Right renal pelvis (tissue), 4 donors: Measurements from ENCODE around the gene ZNF33A. TPM values are rescaled to one million over a fixed set of nuclear protein-coding genes. Genes with fewer than 3 reads are reported as not detected.
"Not testable (repeated sequence)": the region's sequence is repeated elsewhere in the genome, so short reads cannot be mapped to it uniquely, and the experiment has no call there.

ENCODE experiments used
- DNase-seq, 4 donors: peaks; one replicate each; pipeline ENCODE4 v3.0.0-alpha.2; 2013; ENCODE audit warnings: low read depth in 4 of 4, low spot score in 3 of 4, missing footprints in 1 of 4
- polyA plus RNA-seq, 4 donors: library from polyadenylated mRNA; unstranded; fragments of 120-200 nt; gene quantifications; one replicate each; pipeline ENCODE4 v1.2.1, GENCODE V29; 2013; ENCODE audit not compliant: insufficient read length in 4 of 4

The ZNF33A gene
- 10 to 100 TPM; 36.3 to 52.1 (median 48.3) TPM for polyA plus RNA-seq

DNA sequence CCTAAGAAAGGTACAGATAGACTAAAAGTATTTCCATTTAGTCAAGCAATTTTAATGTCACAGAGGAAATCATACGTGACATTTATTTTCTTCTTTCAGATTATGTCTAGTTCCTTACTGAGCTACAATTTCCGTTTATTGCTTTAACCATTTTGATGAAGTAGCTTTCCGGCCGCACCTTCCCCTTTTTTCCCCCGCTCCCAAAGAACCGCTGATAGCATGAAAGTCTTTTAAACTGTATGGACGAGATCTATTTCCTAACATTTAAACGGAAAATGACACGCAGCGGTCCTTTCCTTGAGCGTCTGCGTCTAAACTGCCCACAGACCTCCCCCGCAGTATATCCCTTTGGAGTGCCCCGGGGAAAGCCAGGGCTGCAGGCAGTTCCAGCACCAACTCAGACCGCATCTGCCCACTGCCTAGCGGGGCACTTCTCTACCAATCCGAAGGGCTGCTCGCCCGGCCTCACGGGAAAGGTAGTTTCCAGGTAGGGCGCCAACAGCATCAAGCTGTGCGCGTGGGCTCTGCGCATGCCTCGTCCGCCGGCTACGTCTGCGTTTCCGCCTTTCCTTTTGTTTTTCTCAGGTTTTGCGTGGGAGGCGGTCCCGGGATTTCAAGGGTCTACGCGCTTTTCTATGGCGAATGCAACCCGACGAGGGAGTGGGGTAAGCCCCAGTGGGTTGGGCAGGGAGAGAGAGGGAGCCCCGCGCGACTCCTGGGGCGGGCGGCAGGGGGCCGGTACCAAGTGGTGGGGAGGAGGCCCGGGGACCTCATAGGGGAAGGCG is at the start of gene ZNF33A:
ZNF33A (plus strand) TSS at position 557 of the 785 bp plus-strand sequence. CDS start 1,667 bp downstream, outside the sequence.
- peak; percentile 82 to 87 (median 84) for DNase-seq

GRCh38 chr10:37965006-37965405 is 45.5 kb upstream of the ZNF33A start:
- no peak for DNase-seq

DNA sequence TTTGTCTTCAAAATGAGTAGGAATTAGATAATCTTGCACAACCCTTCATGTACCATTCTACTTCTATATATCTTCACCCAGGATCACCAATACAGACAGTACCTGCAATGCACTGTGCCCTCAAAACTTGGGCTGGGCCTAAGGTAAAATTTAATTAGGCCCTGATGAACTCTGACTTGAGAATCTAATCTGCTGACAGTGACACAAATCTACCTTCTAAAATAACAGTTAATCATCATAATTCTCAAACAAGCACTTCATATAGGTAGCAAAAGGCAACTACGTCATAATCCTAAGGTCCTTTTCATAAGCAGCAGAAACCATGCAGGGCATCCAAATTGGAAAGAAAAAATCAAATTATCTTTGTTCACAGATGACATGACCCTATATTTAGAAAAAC is 38.1 kb upstream of the ZNF33A start:
- no peak for DNase-seq

DNA sequence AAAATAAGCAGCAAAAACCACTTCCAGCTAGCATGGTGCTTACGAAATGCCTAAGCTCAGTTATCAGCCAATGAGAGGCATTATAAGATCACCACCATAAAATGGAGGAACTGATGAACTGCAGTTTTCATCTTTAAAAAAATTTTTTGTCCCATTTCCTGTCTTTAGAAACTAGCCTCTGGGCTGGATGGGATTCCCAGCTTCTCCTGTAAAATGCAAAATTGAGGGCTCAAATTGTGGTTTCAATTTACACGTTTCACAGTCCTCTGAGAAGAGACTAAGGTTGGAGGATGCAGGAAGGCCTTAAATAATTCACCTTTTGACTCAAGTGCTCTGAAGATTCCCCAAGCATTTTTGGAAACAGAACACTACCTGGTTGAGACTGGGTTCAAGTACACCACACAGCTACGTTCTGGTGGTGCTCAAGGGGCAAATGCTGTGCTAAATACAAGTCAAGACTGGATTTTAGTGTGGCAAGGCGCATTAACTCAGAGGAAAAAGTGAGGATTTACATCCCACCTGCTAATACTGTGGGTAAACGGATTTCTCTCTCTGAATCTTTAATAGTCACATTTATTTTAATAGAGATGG is 35.0 kb upstream of the ZNF33A start:
- peak in 2 of 4 donors; percentile 16 to 34 for DNase-seq

DNA sequence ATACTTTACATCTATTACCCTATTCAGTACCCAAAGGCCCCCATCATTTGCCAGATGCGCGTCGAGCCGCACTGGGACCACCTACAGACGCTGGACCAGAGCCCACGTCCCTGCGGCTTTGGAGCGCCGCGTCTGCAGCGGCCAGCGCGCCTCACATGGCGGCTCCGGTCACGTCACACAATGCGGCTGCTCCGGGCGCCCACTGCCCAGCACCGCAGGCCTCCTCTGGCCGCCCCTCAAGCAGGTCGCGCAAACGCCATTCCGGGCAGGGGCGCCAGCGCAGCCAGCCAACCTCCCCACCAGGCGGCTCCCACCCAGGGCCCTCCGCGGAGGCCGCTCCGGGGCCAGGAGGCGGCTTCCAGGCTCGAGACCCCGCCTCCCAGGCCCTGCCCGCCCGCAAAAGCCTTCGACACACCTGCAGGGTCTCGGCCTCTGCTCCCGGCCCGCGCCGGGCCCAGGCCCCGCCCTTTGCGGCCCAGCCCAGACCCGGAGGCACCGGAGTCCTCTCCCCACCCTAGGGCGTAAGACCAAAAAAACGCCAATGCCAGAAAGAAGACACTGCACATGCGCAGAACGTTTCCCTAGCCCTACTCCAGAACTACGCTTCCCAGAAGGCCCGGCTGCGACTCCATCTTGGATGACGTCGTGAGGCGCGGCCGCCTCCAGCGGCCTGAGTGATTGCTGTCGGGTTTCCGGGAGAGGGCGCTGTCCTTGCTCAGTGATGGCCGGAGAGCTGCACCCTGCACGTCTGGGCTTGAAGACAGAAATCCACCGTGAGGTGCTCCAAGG is 34.2 kb upstream of the ZNF33A start, which contains the start of gene ZNF25:
ZNF25 (minus strand) TSS at position 557 of the 789 bp plus-strand sequence. CDS start 4,925 bp downstream, outside the sequence.
- peak; percentile 98 to 99 (median 99) for DNase-seq

DNA sequence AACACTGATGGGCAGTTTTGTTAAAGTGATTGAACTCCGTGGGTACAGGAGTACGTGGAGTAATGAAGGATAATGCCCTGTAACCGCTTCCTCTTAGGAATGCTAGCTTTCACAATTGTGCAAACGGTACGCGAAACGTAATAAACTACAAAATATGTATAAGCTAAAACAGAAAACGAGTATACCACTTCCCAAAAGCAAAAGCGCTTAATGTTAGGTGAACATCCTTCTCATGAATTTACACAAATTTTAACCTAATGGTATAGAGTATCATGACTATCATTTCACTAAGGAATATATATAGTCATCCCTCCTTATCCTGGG is 33.6 kb upstream of the ZNF33A start:
- no peak for DNase-seq

GRCh38 chr10:37991655-37992054 is 18.8 kb upstream of the ZNF33A start:
- DNase-seq: no peak

- DNase-seq: no peak
These were observed 18.4 kb upstream of the ZNF33A start for GRCh38 chr10:37992083-37992482.

DNA sequence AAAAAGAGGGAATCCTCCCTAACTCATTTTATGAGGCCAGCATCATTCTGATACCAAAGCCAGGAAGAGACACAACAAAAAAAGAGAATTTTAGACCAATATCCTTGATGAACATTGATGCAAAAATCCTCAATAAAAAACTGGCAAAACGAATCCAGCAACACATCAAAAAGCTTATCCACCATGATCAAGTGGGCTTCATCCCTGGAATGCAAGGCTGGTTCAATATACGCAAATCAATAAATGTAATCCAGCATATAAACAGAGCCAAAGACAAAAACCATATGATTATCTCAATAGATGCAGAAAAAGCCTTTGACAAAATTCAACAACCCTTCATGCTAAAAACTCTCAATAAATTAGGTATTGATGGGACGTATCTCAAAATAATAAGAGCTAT is 11.6 kb upstream of the ZNF33A start:
- not testable (repeated sequence) for DNase-seq

- not testable (repeated sequence) for DNase-seq
These were observed 10.0 kb upstream of the ZNF33A start for GRCh38 chr10:38000474-38000873.

DNA sequence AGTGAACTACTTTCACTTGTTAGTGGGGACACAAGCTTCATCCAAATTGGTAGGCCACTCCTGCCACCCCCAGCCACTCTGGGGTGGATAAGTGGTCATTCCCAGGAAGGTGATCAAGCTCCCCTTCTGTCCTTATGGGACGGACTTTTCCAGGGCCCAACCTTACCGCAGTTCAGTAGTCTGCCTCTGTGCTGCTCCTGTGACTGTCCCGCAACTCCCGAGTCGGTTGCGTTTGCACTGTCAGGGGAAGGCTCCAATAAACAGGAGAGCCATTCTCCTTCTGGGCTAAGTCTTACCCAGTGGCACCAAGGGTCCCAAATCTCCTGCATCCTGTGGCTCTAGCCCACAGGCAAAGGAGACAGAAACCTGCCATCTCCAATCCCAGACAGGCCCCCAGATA is 7.4 kb upstream of the ZNF33A start:
- no peak for DNase-seq

- DNase-seq: no peak
These were observed 6.9 kb upstream of the ZNF33A start for GRCh38 chr10:38003588-38003987.

- no peak for DNase-seq
These were observed 2.9 kb upstream of the ZNF33A start for GRCh38 chr10:38007551-38007950.

DNA sequence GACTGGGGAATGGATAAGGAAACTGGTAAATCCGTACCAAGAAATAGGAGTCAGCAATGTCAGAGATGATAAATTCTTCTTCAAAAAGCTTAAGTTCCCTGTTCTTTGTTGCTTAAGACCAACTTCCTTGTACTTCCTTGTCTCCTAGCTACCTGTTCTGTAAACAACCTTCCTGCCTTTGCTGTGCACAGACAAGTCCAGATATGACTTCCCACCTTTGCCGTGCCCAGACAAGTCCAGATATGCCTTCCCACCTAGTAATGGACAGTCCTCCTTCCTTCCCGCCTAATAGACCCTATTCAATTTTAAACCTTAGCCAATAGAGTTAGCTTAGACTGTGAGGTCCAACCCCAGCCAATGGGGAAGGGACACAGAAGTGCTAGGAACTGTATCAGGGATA is 2.5 kb upstream of the ZNF33A start:
- no peak for DNase-seq

GRCh38 chr10:38016354-38016753 is 5.9 kb downstream of the ZNF33A start:
- DNase-seq: no peak

DNA sequence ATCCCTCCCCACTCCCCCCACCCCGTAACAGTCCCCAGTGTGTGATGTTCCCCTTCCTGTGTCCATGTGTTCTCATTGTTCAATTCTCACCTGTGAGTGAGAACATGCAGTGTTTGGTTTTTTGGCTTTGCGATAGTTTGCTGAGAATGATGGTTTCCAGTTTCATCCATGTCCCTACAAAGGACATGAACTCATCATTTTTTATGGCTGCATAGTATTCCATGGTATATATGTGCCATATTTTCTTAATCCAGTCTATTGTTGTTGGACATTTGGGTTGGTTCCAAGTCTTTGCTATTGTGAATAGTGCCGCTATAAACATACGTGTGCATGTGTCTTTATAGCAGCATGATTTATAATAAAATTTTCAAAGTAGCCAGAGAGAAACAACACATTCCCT is 8.6 kb downstream of the ZNF33A start:
- DNase-seq: not testable (repeated sequence)

DNA sequence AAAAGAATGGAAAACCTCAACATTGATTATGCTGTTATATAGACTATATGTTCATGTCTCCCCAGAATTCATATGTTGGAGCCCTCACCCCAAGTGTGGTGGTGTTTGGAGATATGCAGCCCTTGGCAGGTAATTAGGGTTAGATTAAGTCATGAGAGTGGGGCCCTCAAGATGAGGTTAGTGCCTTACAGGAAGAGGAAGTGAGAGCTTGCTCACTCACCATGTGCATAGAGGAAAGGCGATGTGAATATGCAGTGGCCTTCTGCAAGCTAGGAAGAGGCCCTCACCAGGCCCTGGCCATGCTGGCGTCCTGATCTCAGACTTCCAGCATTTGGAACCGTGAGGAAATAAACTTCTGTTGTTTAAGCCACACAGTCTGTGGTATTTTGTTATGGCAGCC is 14.8 kb downstream of the ZNF33A start:
- DNase-seq: no peak

- DNase-seq: no peak
These were observed 17.5 kb downstream of the ZNF33A start for GRCh38 chr10:38027986-38028385.

DNA sequence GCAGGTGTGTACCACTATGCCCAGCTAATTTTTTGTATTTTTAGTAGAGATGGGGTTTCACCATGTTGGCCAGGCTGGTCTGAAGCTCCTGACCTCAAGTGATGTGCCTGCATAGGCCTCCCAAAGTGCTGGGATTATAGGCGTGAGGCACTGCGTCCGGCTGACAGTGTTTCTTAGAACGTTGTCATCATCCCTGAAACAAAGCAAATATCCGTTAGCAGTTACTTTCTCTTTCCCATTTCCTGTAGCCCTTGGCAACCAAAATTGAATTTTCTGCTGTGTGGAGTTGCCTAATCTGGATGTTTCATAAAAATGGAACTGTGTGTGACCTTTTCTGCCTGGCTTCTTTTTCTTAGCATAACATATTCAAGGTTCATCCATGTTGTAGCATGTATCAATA is 22.4 kb downstream of the ZNF33A start:
- DNase-seq: no peak

DNA sequence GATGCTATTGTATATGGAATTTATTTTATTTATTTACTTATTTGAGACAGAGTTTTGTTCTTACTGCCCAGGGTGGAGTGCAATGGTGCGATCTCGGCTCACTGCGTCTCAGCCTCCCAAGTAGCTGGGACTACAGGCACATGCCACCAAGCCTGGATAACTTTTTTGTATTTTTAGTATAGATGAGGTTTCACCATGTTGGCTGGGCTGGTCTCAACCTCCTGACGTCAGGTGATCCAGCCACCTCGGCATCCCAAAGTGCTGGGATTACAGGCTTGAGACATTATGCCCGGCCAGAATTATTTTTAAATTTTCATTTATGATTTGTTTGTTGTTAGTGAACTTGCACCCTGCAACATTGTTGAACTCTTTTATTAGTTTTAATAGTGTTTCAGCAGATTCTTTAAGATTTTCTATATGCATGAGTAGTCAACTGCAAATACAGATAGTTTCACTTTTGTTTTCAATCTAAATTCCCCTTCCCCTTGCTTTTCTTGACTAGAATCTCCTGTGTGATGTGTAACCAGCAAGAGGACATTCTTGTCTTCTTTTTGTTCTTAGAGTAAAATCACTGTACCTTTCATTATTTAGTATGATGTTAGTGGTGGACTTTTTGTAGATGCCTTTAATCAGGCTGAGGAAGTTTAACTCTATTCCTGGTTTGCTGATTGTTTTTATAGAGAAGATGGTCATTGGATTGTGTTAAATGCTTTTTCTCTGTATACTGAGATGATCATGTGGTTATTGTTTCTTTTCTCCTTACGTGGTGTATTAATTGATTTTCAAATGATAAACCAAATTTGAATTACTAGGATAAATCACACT is 27.8 kb downstream of the ZNF33A start:
- no peak for DNase-seq

DNA sequence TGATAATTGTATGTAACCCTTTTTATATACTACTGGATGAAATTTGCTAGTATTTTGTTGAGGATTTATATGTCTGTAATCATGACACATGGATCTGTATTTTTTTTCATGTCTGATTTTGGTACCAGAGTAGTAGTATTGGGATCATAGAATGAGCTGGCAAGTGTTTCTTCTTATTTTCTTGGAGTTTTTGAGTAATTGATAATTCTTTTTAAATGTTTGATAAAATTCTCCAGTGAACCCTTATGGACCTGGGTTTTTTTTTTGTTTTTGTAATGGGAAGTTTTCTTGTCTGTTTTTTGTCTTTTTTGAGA is 28.4 kb downstream of the ZNF33A start:
- no peak for DNase-seq
